Measurements from ENCODE around the gene MARCHF5.

The MARCHF5 gene

GRCh38 chr10:92290837-92291615 lies at the start of gene MARCHF5, which contains the start of gene CPEB3:
Gene MARCHF5, plus strand, starts transcription at chr10:92291167. Its CDS starts 328 bp downstream, at chr10:92291495.
Gene CPEB3, minus strand, starts transcription at chr10:92291078. Its CDS starts 50,728 bp downstream, at chr10:92240350.
- ATAC-seq (replicated peaks; ENCODE audit: extremely low read depth, poor library complexity, severe bottlenecking) (peak; percentile 98), DNase-seq (ENCODE audit: low spot score in 2 of 2) (peak; percentile 80 to 85)
- Mint-ChIP-seq H3K4me1 (peaks cover 17% of the 10 kb centered on the region), H3K36me3 (ENCODE audit: insufficient read depth) (peaks cover 10% of the 10 kb centered on the region), H3K27me3 (no peaks in the 10 kb centered on the region), H3K9me3 (no peaks in the 10 kb centered on the region), H3K27ac (ENCODE audit: low read depth) (peak within 1 kb of the TSS; percentile 76), H3K4me3 (peak within 1 kb of the TSS; percentile 94)

GRCh38 chr10:92241501-92241900 lies 49.5 kb upstream of the MARCHF5 start:
- no peaks in the 10 kb centered on the region for H3K9me3 Mint-ChIP-seq
- no peak for DNase-seq (ENCODE audit: low spot score in 2 of 2)
- no peak for ATAC-seq (replicated peaks; ENCODE audit: extremely low read depth, poor library complexity, severe bottlenecking)
- H3K27ac Mint-ChIP-seq (ENCODE audit: low read depth), result peak overlapping the region; percentile 86
- H3K4me1 Mint-ChIP-seq, result peaks cover 49% of the 10 kb centered on the region
- H3K4me3 Mint-ChIP-seq, result peak overlapping the region; percentile 92
- H3K36me3 Mint-ChIP-seq (ENCODE audit: insufficient read depth), result peaks cover 13% of the 10 kb centered on the region
- no peaks in the 10 kb centered on the region for H3K27me3 Mint-ChIP-seq

DNA sequence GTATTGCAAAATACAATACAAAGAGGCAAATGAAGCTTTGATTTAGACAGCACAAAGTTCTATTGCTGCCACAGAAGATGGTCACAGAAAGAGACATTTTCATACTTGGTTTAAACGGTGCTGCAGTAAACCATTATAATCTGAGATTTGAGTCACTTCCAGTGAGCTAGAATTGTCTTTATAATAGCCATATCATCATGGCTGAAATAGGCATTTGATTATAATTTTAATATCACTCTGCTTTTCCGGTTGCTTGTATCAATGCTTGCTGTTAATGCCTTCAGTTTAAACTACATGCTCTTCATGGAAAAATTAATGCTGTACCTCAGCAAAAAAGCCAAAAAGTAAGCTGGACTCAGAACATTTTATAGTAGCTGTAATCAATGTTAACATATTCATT lies 48.6 kb upstream of the MARCHF5 start:
- no peaks in the 10 kb centered on the region for H3K9me3 Mint-ChIP-seq
- H3K4me1 Mint-ChIP-seq, result peaks cover 44% of the 10 kb centered on the region
- DNase-seq (ENCODE audit: low spot score in 2 of 2) (no peak), ATAC-seq (replicated peaks; ENCODE audit: extremely low read depth, poor library complexity, severe bottlenecking) (no peak)
- no peaks in the 10 kb centered on the region for H3K27me3 Mint-ChIP-seq
- H3K36me3 Mint-ChIP-seq (ENCODE audit: insufficient read depth), result peaks cover 13% of the 10 kb centered on the region
- H3K27ac Mint-ChIP-seq (ENCODE audit: low read depth), result peak overlapping the region; percentile 59
- H3K4me3 Mint-ChIP-seq, result peak overlapping the region; percentile 42

GRCh38 chr10:92242910-92243671 lies 47.9 kb upstream of the MARCHF5 start:
- Mint-ChIP-seq H3K4me1 (peaks cover 37% of the 10 kb centered on the region), H3K27me3 (no peaks in the 10 kb centered on the region), H3K9me3 (no peaks in the 10 kb centered on the region), H3K36me3 (ENCODE audit: insufficient read depth) (peaks cover 13% of the 10 kb centered on the region), H3K4me3 (peak overlapping the region; percentile 59), H3K27ac (ENCODE audit: low read depth) (no peak overlapping the region)
- DNase-seq (ENCODE audit: low spot score in 2 of 2) (no peak), ATAC-seq (replicated peaks; ENCODE audit: extremely low read depth, poor library complexity, severe bottlenecking) (no peak)

DNA sequence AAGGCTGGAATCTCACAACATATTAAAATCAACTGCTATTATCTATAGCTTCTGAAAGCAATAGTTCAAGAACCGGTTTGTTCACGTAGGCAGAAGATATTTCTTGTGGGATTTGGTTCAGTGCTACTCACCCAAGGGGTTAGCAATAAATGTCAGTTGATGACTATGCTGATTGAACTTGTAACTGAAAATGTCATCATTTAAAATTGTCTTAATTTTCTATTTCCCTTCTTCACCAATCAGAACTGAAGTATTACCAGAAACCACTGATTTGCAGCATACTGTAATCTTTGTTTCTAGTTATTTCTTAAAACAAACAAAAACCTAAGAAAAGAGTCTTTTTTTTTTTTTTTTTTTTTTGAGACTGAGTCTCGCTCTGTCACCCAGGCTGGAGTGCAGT lies 46.2 kb upstream of the MARCHF5 start:
- Mint-ChIP-seq H3K4me1 (peaks cover 24% of the 10 kb centered on the region), H3K36me3 (ENCODE audit: insufficient read depth) (peaks cover 7% of the 10 kb centered on the region), H3K27me3 (no peaks in the 10 kb centered on the region), H3K4me3 (no peak overlapping the region), H3K27ac (ENCODE audit: low read depth) (no peak overlapping the region), H3K9me3 (no peaks in the 10 kb centered on the region)
- ATAC-seq (replicated peaks; ENCODE audit: extremely low read depth, poor library complexity, severe bottlenecking) (no peak), DNase-seq (ENCODE audit: low spot score in 2 of 2) (no peak)

DNA sequence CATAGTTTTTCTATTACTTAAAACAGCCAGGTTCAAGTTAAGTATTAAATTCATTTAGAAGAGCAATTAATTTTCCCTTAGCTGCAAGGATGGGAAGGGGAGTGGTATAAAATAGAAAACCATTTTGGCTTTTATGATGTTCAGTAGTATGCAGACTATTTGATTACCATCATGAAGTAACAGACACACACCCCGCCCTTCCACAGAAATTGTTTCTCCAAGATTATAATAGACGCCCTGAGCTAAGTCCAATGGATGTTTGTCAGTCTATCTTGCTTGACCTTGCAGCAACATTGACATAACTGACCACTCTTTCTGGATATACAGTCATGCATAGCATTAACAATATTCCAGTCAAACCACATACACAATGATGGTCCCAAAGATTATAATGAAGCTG lies 42.4 kb upstream of the MARCHF5 start:
- H3K27me3 Mint-ChIP-seq, result no peaks in the 10 kb centered on the region
- DNase-seq (ENCODE audit: low spot score in 2 of 2) (no peak), ATAC-seq (replicated peaks; ENCODE audit: extremely low read depth, poor library complexity, severe bottlenecking) (no peak)
- H3K27ac Mint-ChIP-seq (ENCODE audit: low read depth), result no peak overlapping the region
- peaks cover 6% of the 10 kb centered on the region for H3K4me1 Mint-ChIP-seq
- peaks cover 2% of the 10 kb centered on the region for H3K36me3 Mint-ChIP-seq (ENCODE audit: insufficient read depth)
- no peak overlapping the region for H3K4me3 Mint-ChIP-seq
- no peaks in the 10 kb centered on the region for H3K9me3 Mint-ChIP-seq

DNA sequence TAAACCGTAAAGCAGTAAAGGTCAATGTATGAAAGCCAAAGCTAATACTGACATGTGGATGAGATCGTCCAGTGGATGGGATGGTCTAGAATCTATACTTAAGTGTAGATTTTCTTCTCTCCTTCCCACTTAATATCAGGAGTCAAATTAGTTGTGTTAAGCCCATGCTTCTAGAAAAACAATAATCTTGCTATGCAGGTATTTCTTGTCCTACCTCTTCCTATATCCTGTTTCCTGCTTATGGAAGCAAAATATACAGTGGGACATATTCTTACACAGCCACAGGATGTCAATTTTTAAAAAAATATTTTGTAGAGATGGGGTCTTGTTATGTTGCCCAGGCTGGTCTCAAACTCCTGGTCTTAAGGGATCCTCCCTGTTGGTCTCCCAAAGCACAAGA lies 27.6 kb upstream of the MARCHF5 start:
- no peaks in the 10 kb centered on the region for H3K9me3 Mint-ChIP-seq
- no peak overlapping the region for H3K4me3 Mint-ChIP-seq
- H3K27me3 Mint-ChIP-seq, result no peaks in the 10 kb centered on the region
- H3K36me3 Mint-ChIP-seq (ENCODE audit: insufficient read depth), result no peaks in the 10 kb centered on the region
- H3K27ac Mint-ChIP-seq (ENCODE audit: low read depth), result no peak overlapping the region
- ATAC-seq (replicated peaks; ENCODE audit: extremely low read depth, poor library complexity, severe bottlenecking), result no peak
- no peaks in the 10 kb centered on the region for H3K4me1 Mint-ChIP-seq
- no peak for DNase-seq (ENCODE audit: low spot score in 2 of 2)

DNA sequence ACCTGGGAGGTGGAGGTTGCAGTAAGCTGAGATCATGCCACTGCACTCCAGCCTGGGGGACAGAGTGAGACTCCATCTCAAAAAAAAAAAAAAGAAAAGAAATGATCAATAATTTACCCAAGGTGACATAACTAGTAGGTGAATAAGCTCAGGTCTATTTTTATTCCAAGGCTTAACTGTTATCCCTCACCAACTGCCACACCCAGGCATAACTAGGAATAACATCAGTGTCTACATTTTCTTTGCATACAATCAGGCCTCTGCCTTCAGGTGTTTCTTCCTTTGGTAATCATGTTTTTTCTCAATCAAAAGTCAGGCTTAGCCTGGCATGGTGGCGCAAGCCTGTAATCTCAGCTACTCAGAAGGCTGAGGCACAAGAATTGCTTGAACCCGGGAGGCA lies 26.7 kb upstream of the MARCHF5 start:
- ATAC-seq (replicated peaks; ENCODE audit: extremely low read depth, poor library complexity, severe bottlenecking), result no peak
- Mint-ChIP-seq H3K4me3 (no peak overlapping the region), H3K27ac (ENCODE audit: low read depth) (no peak overlapping the region), H3K36me3 (ENCODE audit: insufficient read depth) (no peaks in the 10 kb centered on the region), H3K4me1 (no peaks in the 10 kb centered on the region), H3K27me3 (no peaks in the 10 kb centered on the region), H3K9me3 (no peaks in the 10 kb centered on the region)
- DNase-seq (ENCODE audit: low spot score in 2 of 2), result no peak

DNA sequence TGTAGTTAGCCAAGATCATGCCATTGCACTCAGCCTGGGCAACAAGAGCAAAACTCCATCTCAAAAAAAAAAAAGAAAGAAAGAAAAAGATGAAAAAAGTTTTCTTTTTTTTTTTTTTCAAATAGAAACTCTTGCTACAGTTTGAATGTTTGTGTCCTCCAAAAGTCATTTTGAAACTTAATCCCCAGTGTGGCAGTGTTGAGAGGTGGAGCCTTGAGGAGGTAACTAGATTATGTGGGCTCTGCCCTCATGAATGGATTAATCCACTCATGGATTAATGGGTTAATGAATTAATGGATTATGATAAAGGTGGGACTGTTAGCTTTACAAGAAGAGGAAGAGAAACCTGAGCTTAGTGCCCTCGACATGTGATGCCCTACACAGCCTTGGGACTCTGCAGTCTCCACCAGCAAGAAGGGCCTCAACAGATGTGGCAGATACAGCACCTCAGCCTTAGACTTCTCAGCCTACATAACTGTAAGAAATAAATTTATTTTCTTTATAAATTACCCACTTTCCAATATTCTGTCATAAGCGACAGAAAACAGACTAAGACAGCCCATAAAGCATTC lies 25.2 kb upstream of the MARCHF5 start:
- H3K4me1 Mint-ChIP-seq, result no peaks in the 10 kb centered on the region
- H3K36me3 Mint-ChIP-seq (ENCODE audit: insufficient read depth), result peaks cover 2% of the 10 kb centered on the region
- DNase-seq (ENCODE audit: low spot score in 2 of 2) (no peak), ATAC-seq (replicated peaks; ENCODE audit: extremely low read depth, poor library complexity, severe bottlenecking) (no peak)
- no peak overlapping the region for H3K27ac Mint-ChIP-seq (ENCODE audit: low read depth)
- no peak overlapping the region for H3K4me3 Mint-ChIP-seq
- no peaks in the 10 kb centered on the region for H3K27me3 Mint-ChIP-seq
- H3K9me3 Mint-ChIP-seq, result no peaks in the 10 kb centered on the region

- H3K4me3 Mint-ChIP-seq, result no peak overlapping the region
- no peaks in the 10 kb centered on the region for H3K4me1 Mint-ChIP-seq
- H3K27ac Mint-ChIP-seq (ENCODE audit: low read depth), result no peak overlapping the region
- H3K9me3 Mint-ChIP-seq, result no peaks in the 10 kb centered on the region
- DNase-seq (ENCODE audit: low spot score in 2 of 2), result no peak
- ATAC-seq (replicated peaks; ENCODE audit: extremely low read depth, poor library complexity, severe bottlenecking), result no peak
- no peaks in the 10 kb centered on the region for H3K27me3 Mint-ChIP-seq
- peaks cover 2% of the 10 kb centered on the region for H3K36me3 Mint-ChIP-seq (ENCODE audit: insufficient read depth)
Measured at GRCh38 chr10:92267343-92267742, 23.6 kb upstream of the MARCHF5 start.

GRCh38 chr10:92268748-92269147 lies 22.2 kb upstream of the MARCHF5 start:
- Mint-ChIP-seq H3K9me3 (no peaks in the 10 kb centered on the region), H3K4me3 (no peak overlapping the region), H3K27ac (ENCODE audit: low read depth) (no peak overlapping the region), H3K4me1 (no peaks in the 10 kb centered on the region), H3K27me3 (no peaks in the 10 kb centered on the region), H3K36me3 (ENCODE audit: insufficient read depth) (peaks cover 2% of the 10 kb centered on the region)
- ATAC-seq (replicated peaks; ENCODE audit: extremely low read depth, poor library complexity, severe bottlenecking) (no peak), DNase-seq (ENCODE audit: low spot score in 2 of 2) (no peak)

GRCh38 chr10:92274071-92274470 lies 16.9 kb upstream of the MARCHF5 start:
- Mint-ChIP-seq H3K27me3 (no peaks in the 10 kb centered on the region), H3K4me3 (no peak overlapping the region), H3K36me3 (ENCODE audit: insufficient read depth) (peaks cover 4% of the 10 kb centered on the region), H3K27ac (ENCODE audit: low read depth) (no peak overlapping the region), H3K4me1 (no peaks in the 10 kb centered on the region), H3K9me3 (no peaks in the 10 kb centered on the region)
- no peak for ATAC-seq (replicated peaks; ENCODE audit: extremely low read depth, poor library complexity, severe bottlenecking)
- DNase-seq (ENCODE audit: low spot score in 2 of 2), result no peak

Data from central memory CD8-positive, alpha-beta T cell (primary cell).